ENCODE data around the gene ZRANB2. TPM values are rescaled to one million over a fixed set of nuclear protein-coding genes. Genes with fewer than 3 reads are reported as not detected.

ZRANB2 gene
- total and polyA plus RNA-seq, 10 of the 15 experiments (the other 5 are each of a cell fraction or from before 2014, with no cell fraction given) = 68.4 to 189 (median 138) TPM

DNA sequence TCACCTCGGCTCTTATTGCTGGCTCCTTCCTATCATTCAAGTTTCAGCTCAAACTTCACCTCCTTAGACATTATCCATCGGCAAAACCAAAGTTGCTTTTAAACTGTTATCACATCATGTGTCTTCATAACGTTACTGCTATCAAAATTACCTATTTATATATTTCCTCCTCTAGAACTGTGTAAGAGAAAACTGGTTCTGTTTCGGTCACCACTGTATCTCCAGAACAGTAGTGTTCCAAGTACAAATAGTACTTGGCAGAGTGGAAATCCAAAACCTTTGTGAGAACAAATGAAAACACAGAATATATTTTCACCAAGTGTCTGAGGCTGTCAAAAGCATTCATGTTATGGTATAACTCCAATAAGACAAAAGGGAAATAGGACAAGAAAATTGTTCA lies 9.1 kb downstream of the ZRANB2 start:
- FAIRE-seq = no peak
- Histone ChIP-seq H2AFZ (ENCODE audit: control insufficient read depth, low read depth, low read length) (no peak overlapping the region), H3K4me2 (ENCODE audit: control insufficient read depth, insufficient read depth) (no peak overlapping the region), H3K4me1 (ENCODE audit: control insufficient read depth, insufficient read depth, low read length) (peaks cover 7% of the 10 kb centered on the region; the same call in 1 of the 2 replicates), H3K4me3 (no peak overlapping the region), H3K9ac (ENCODE audit: control insufficient read depth, insufficient read depth, low read length) (no peak overlapping the region), H3K27ac (ENCODE audit: control insufficient read depth, insufficient read depth) (no peak overlapping the region), H3K9me3 (replicated peaks; ENCODE audit: control insufficient read depth, insufficient read depth, low read length) (no peaks in the 10 kb centered on the region), H3K27me3 (replicated peaks in 1 of 2; ENCODE audit: control insufficient read depth in 2 of 2, insufficient read depth in 2 of 2, low read length in 1 of 2) (no peaks in the 10 kb centered on the region), H4K20me1 (ENCODE audit: control insufficient read depth, insufficient read depth) (no peaks in the 10 kb centered on the region), H3K36me3 (ENCODE audit: control insufficient read depth in 2 of 2, insufficient read depth in 2 of 2, low read length in 1 of 2) (peaks cover 4 to 25% of the 10 kb centered on the region in 2 experiments), H3K79me2 (ENCODE audit: control insufficient read depth, insufficient read depth, low read length) (peaks cover 13% of the 10 kb centered on the region)
- RAD21 ChIA-PET (ENCODE audit: unreplicated experiment) = no interaction called here
- POLR2A ChIA-PET = no interaction called here
- in situ Hi-C loops (cut with MboI) (loop anchor here (10.0 kb wide), 1 partner anchor 837 kb away; no protein-coding TSS in a partner anchor), intact Hi-C loops (cut with micrococcal nuclease; ENCODE audit: unreplicated experiment) (no loop called here)
- no peak for TF ChIP-seq TCF7 (IDR thresholded peaks at IDR 0.05; ENCODE audit: borderline replicate concordance)
- no peak for TF ChIP-seq RAD21 (IDR thresholded peaks at IDR 0.05; ENCODE audit: insufficient read depth, low read depth, low read length)
- TF ChIP-seq ZNF622 (IDR thresholded peaks at IDR 0.05) = no peak
- no peak for TF ChIP-seq ATF2 (IDR thresholded peaks at IDR 0.05; ENCODE audit: low read length)
- no peak for TF ChIP-seq CHD2 (IDR thresholded peaks at IDR 0.05; ENCODE audit: borderline replicate concordance, low read depth, low read length)
- no peak for TF ChIP-seq CHD1 (IDR thresholded peaks at IDR 0.05; ENCODE audit: low read depth, low read length)
- TF ChIP-seq MXI1 (IDR thresholded peaks at IDR 0.05; ENCODE audit: low read depth, low read length) = no peak
- CTCF ChIA-PET = no interaction called here
- DNase-seq (ENCODE audit: low read depth, low spot score) = no peak
- no TSS peak for BruUV-seq (replicated peaks)
- 89% methylated on average over 4 of the region's 4 CpGs for WGBS (ENCODE audit: insufficient coverage, insufficient replicate concordance, low lambda C conversion rate, missing lambda C conversion rate)
- no peak for ATAC-seq
- SMC1A ChIA-PET (ENCODE audit: uncharacterized antibody, unreplicated experiment) = no interaction called here

All from GM12878 (cell line).